Tibial nerve (tissue), 4 donors: ENCODE results near the gene FAHD1. TPM values are rescaled to one million over a fixed set of nuclear protein-coding genes. Genes with fewer than 3 reads are reported as not detected.
"Not testable (repeated sequence)": the region's sequence is repeated elsewhere in the genome, so short reads cannot be mapped to it uniquely, and the experiment has no call there.

Source experiments
- DNase-seq, 2 donors: peaks; one replicate each; pipeline ENCODE4 v3.0.0-alpha.2; 2019; ENCODE audit warnings: low spot score in 2 of 2
- H3K27ac ChIP-seq, 4 donors: fragments of 200-600 bp; sonication (generic) in 3 of 4; one replicate each; pipeline ENCODE4 v1.5.1; 2017 to 2019; ENCODE audit warnings: mild to moderate bottlenecking in 1 of 4
- H3K27me3 ChIP-seq, 2 donors: fragments of 200-600 bp; sonication (generic) in 1 of 2; one replicate each; pipeline versions ENCODE4 v1.5.1 to v1.6.0; 2017 to 2019
- H3K36me3 ChIP-seq, 3 donors: fragments of 200-600 bp; sonication (generic); one replicate each; pipeline ENCODE4 v1.5.1; 2018 to 2019
- H3K4me1 ChIP-seq, 4 donors: fragments of 200-600 bp; sonication (generic) in 3 of 4; one replicate each; pipeline ENCODE4 v1.5.1; 2017 to 2019
- H3K4me3 ChIP-seq, 4 donors: fragments of 200-600 bp; sonication (generic) in 3 of 4; one replicate each; pipeline ENCODE4 v1.5.1; 2017 to 2019; ENCODE audit warnings: mild to moderate bottlenecking in 1 of 4, moderate library complexity in 1 of 4
- H3K9me3 ChIP-seq, 4 donors: fragments of 200-600 bp; sonication (generic) in 3 of 4; one replicate each; pipeline ENCODE4 v1.5.1; 2017 to 2019
- CTCF ChIP-seq, 5 experiments: fragments of 200-600 bp in 3 of 5; fragments of 450-650 bp in 2 of 5; sonication (generic) in 3 of 5; IDR thresholded peaks; one replicate each; pipeline ENCODE4 v1.5.1; 2016 to 2019; ENCODE audit warnings: antibody characterized with exemption in 5 of 5, mild to moderate bottlenecking in 3 of 5, moderate library complexity in 2 of 5
- EP300 ChIP-seq, 2 donors: sonication (generic); formaldehyde crosslinking; IDR thresholded peaks; one replicate each; pipeline ENCODE4 v1.6.1; 2017; ENCODE audit warnings: antibody characterized with exemption in 2 of 2, mild to moderate bottlenecking in 1 of 2
- POLR2A ChIP-seq, 2 donors: fragments of 450-650 bp; IDR thresholded peaks; one replicate each; pipeline ENCODE4 v1.6.1; 2017; ENCODE audit warnings: antibody characterized with exemption in 2 of 2, mild to moderate bottlenecking in 2 of 2, moderate library complexity in 2 of 2
- WGBS, 2 donors: methylation state at CpG; one replicate each; pipeline ENCODE4 v1.1.5; 2018; 5-methylcytosine and 5-hydroxymethylcytosine counted together
- total RNA-seq, 4 donors: library from RNA; depleted of rRNA; stranded (reverse); fragments of >200 nt; gene quantifications; one replicate each; pipeline ENCODE4 v1.1.0, GENCODE V29; 2016

FAHD1 gene
- total RNA-seq, 4 donors from 2014 or later: 17.5 to 44.1 (median 33.7) TPM

- Histone ChIP-seq H3K9me3 (no peaks in the 10 kb centered on the region), H3K27ac (no peak within 1 kb of the TSS), H3K4me3 (peak within 1 kb of the TSS in 1 of 4 donors; percentile 20), H3K36me3 (no peaks in the 10 kb centered on the region), H3K27me3 (peaks cover 0 to 57% of the 10 kb centered on the region in 2 donors), H3K4me1 (peaks cover 0 to 6% (median 0%) of the 10 kb centered on the region in 4 donors)
- 10 to 11% methylated on average over 23 to 51 of the region's 68 CpGs for WGBS, 2 donors
- DNase-seq: no peak
- TF ChIP-seq CTCF (IDR thresholded peaks at IDR 0.05) (no peak), EP300 (IDR thresholded peaks at IDR 0.05) (no peak), POLR2A (IDR thresholded peaks at IDR 0.05) (no peak)
Measured at GRCh38 chr16:1871974-1872635, 45.1 kb downstream of the FAHD1 start, which contains the start of gene MEIOB. MEIOB (minus strand) TSS chr16:1872164; CDS start chr16:1868175, 3,989 bp downstream.

DNA sequence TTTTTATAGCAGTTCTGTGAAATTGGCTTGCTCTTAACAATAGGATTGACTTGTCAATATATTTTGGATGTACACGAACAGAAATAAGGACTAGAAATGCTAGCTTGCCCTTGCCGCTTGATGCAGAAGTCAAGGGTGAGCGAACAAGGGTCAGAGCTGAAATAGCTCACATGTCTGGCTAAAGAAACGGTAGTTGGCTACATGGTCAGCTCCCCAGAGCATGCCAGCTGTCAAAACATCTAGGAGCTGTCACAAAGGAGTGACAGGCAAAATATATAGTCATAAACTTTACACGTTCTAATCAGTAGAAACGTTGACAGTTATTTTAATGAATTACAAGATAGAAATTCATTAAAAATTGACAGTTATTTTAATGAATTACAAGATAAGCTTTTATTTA lies 47.8 kb downstream of the FAHD1 start:
- no peak for TF ChIP-seq EP300 (IDR thresholded peaks at IDR 0.05)
- TF ChIP-seq CTCF (IDR thresholded peaks at IDR 0.05): no peak
- no peak for TF ChIP-seq POLR2A (IDR thresholded peaks at IDR 0.05)
- no peak for DNase-seq
- peaks cover 0 to 74% of the 10 kb centered on the region in 2 donors for H3K27me3 ChIP-seq
- H3K4me3 ChIP-seq: no peak overlapping the region
- WGBS, 2 donors: 24 to 31% methylated on average over 6 of the region's 6 CpGs
- no peak overlapping the region for H3K27ac ChIP-seq
- no peaks in the 10 kb centered on the region for H3K9me3 ChIP-seq
- no peaks in the 10 kb centered on the region for H3K36me3 ChIP-seq
- peaks cover 0 to 6% (median 0%) of the 10 kb centered on the region in 4 donors for H3K4me1 ChIP-seq

DNA sequence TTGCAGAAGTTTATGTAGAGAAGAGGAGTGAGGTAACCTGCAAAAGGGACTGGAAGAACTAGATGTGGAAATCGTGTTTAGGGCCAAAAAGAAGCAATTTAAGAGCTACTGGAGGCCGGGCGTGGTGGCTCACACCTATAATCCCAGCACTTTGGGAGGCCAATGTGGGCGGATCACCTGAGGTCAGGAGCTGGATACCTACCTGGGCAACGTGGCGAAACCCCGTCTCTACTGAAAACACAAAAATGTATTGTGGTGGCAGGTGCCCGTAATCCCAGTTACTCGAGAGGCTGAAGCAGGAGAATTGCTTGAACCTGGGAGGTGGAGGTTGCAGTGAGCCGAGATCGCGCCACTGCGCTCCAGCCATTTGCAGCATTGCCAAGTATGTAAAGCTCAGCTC lies 49.1 kb downstream of the FAHD1 start:
- H3K27ac ChIP-seq, DNase-seq, H3K36me3 ChIP-seq, H3K4me3 ChIP-seq, H3K9me3 ChIP-seq, H3K4me1 ChIP-seq: not testable (repeated sequence)
- WGBS, 2 donors: 84 to 89% methylated on average over 13 of the region's 13 CpGs
- peaks cover 0 to 85% of the 10 kb centered on the region in 2 donors for H3K27me3 ChIP-seq

GRCh38 chr16:1876468-1876867 lies 49.5 kb downstream of the FAHD1 start:
- no peak for TF ChIP-seq CTCF (IDR thresholded peaks at IDR 0.05)
- no peak for TF ChIP-seq EP300 (IDR thresholded peaks at IDR 0.05)
- TF ChIP-seq POLR2A (IDR thresholded peaks at IDR 0.05): no peak
- H3K9me3 ChIP-seq: no peaks in the 10 kb centered on the region
- H3K4me3 ChIP-seq: no peak overlapping the region
- 73 to 80% methylated on average over 7 of the region's 7 CpGs for WGBS, 2 donors
- no peak overlapping the region for H3K27ac ChIP-seq
- H3K4me1 ChIP-seq: peaks cover 0 to 6% (median 0%) of the 10 kb centered on the region in 4 donors
- H3K36me3 ChIP-seq: no peaks in the 10 kb centered on the region
- peaks cover 0 to 88% of the 10 kb centered on the region in 2 donors for H3K27me3 ChIP-seq
- no peak for DNase-seq

DNA sequence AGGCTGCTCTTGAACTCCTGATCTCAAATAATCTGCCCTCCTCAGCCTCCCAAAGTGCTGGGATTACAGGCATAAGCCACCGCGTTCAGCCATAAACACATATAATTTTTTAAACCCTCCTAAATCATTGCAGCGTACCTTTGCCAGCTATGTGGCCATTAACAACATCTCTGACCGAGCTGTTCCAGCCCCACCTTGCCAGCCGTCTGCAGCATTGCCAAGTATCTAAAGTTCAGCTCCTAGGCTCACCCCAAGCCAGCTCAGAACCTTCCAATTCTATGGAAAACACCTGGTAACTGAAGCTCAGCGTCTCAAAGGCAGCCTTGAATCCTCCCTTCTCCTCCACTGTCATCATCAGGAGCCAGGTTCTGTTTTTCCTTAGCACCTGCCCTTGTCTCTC lies 50.1 kb downstream of the FAHD1 start:
- 49 to 59% methylated on average over 6 of the region's 6 CpGs for WGBS, 2 donors
- Histone ChIP-seq H3K36me3 (no peaks in the 10 kb centered on the region), H3K27ac (no peak overlapping the region), H3K4me1 (peaks cover 0 to 4% (median 0%) of the 10 kb centered on the region in 4 donors), H3K4me3 (no peak overlapping the region), H3K9me3 (no peaks in the 10 kb centered on the region), H3K27me3 (peaks cover 0 to 89% of the 10 kb centered on the region in 2 donors)
- TF ChIP-seq EP300 (IDR thresholded peaks at IDR 0.05) (no peak), CTCF (IDR thresholded peaks at IDR 0.05) (no peak), POLR2A (IDR thresholded peaks at IDR 0.05) (no peak)
- DNase-seq: no peak
